GM12878 (cell line): Measurements from ENCODE around the gene NR0B1. TPM values are rescaled to one million over a fixed set of nuclear protein-coding genes. Genes with fewer than 3 reads are reported as not detected.

ENCODE experiments used
- ATAC-seq: fragments of 200-7000 bp; cut with Tn5 transposase; 3 replicates; pipeline ENCODE4 v1.9.1; 2020; ENCODE audit warnings: mild to moderate bottlenecking, moderate library complexity
- BruUV-seq: library from RNA; stranded (reverse); fragments of 400-500 nt; replicated peaks from 2 replicates; lab custom pipeline; 2021; lab: Mats Ljungman, UMichigan
- CTCF ChIA-PET: fragments of 300-600 bp; sonication (Branson Sonifier 250); formaldehyde crosslinking; extraction: SDS; loops from one replicate; lab custom pipeline; 2021; ENCODE audit warnings: inconsistent platforms; lab: Yijun Ruan, JAX
- POLR2A ChIA-PET: fragments of 350-600 bp; formaldehyde crosslinking; extraction: SDS; loops from one replicate; lab custom pipeline; 2021; ENCODE audit warnings: inconsistent platforms; lab: Charles Lee
- RAD21 ChIA-PET: fragments of 300-600 bp; sonication (Branson Sonifier 250); formaldehyde crosslinking; loops from one replicate; lab custom pipeline; 2023; ENCODE audit warnings: antibody characterized with exemption; ENCODE audit not compliant: unreplicated experiment; lab: Charles Lee
- SMC1A ChIA-PET: fragments of 300-600 bp; sonication (Branson Sonifier 250); formaldehyde crosslinking; loops from one replicate; lab custom pipeline; 2023; ENCODE audit not compliant: unreplicated experiment, uncharacterized antibody; lab: Charles Lee
- DNase-seq: peaks from one replicate; pipeline ENCODE4 v3.0.0-alpha.2; 2011; ENCODE audit warnings: low read depth, low spot score
- FAIRE-seq: peaks from 3 replicates; lab custom pipeline; 2011; peaks lifted over from hg19 to GRCh38; lab: Jason Lieb, UNC
- H2AFZ ChIP-seq: 2 replicates; pipeline ENCODE4 v1.6.0; 2011; ENCODE audit warnings: low read depth, low read length, control low read depth; ENCODE audit not compliant: control insufficient read depth
- H3K27ac ChIP-seq: 2 replicates; pipeline ENCODE4 v1.5.1; 2011; ENCODE audit warnings: control low read depth; ENCODE audit not compliant: control insufficient read depth, insufficient read depth
- H3K27me3 ChIP-seq, 2 experiments: replicated peaks in 1 of 2; 2 replicates each; pipeline versions ENCODE4 v1.6.0 to v1.6.1; 2011; ENCODE audit warnings: low read length in 1 of 2; ENCODE audit not compliant: control insufficient read depth in 2 of 2, insufficient read depth in 2 of 2
- H3K36me3 ChIP-seq, 2 experiments: 2 replicates each; pipeline ENCODE4 v1.5.1; 2011; ENCODE audit warnings: low read length in 1 of 2; ENCODE audit not compliant: control insufficient read depth in 2 of 2, insufficient read depth in 2 of 2
- H3K4me1 ChIP-seq: 2 replicates; pipeline ENCODE4 v1.6.1; 2011; ENCODE audit warnings: mild to moderate bottlenecking, low read length, moderate library complexity, mixed read lengths; ENCODE audit not compliant: control insufficient read depth, insufficient read depth
- H3K4me2 ChIP-seq: 2 replicates; pipeline ENCODE4 v1.6.0; 2011; ENCODE audit warnings: control low read depth; ENCODE audit not compliant: control insufficient read depth, insufficient read depth
- H3K4me3 ChIP-seq: fragments of 200-600 bp; sonication (generic); 2 replicates; pipeline ENCODE4 v1.5.1; 2016
- H3K79me2 ChIP-seq: 2 replicates; pipeline ENCODE4 v1.6.0; 2011; ENCODE audit warnings: low read length; ENCODE audit not compliant: control insufficient read depth, insufficient read depth
- H3K9ac ChIP-seq: 2 replicates; pipeline ENCODE4 v1.8.0; 2011; ENCODE audit warnings: low read length, control low read depth, mixed read lengths; ENCODE audit not compliant: control insufficient read depth, insufficient read depth
- H3K9me3 ChIP-seq: replicated peaks from 3 replicates; pipeline ENCODE4 v1.5.1; 2011; ENCODE audit warnings: mild to moderate bottlenecking, low read length; ENCODE audit not compliant: control insufficient read depth, insufficient read depth
- H4K20me1 ChIP-seq: 2 replicates; pipeline ENCODE4 v1.6.0; 2011; ENCODE audit not compliant: control insufficient read depth, insufficient read depth
- BCL11A ChIP-seq: IDR thresholded peaks from 2 replicates; pipeline ENCODE4 v1.6.1; 2011; ENCODE audit warnings: low read depth, low read length
- GATAD2B ChIP-seq: fragments of 450-650 bp; conservative IDR thresholded peaks from 2 replicates; pipeline ENCODE4 v1.6.1; 2017; ENCODE audit warnings: low read depth, mild to moderate bottlenecking, moderate library complexity
- HDAC2 ChIP-seq: fragments of 200-600 bp; sonication (generic); IDR thresholded peaks from 2 replicates; pipeline ENCODE4 v1.6.1; 2017
- KLF5 ChIP-seq: fragments of 450-650 bp; IDR thresholded peaks from 2 replicates; pipeline ENCODE4 v1.6.1; 2014; ENCODE audit warnings: mild to moderate bottlenecking; ENCODE audit not compliant: partially characterized antibody
- MEF2A ChIP-seq: IDR thresholded peaks from 2 replicates; pipeline ENCODE4 v1.6.1; 2011; ENCODE audit warnings: low read depth, mild to moderate bottlenecking, low read length, moderate library complexity; ENCODE audit not compliant: insufficient read depth
- MEF2B ChIP-seq: fragments of 450-650 bp; IDR thresholded peaks from 2 replicates; pipeline ENCODE4 v1.6.1; 2018; ENCODE audit warnings: mild to moderate bottlenecking, moderate library complexity; ENCODE audit not compliant: partially characterized antibody, poor library complexity, severe bottlenecking
- NFXL1 ChIP-seq: fragments of 450-650 bp; IDR thresholded peaks from 2 replicates; pipeline ENCODE4 v1.6.1; 2017; ENCODE audit warnings: antibody characterized with exemption, mild to moderate bottlenecking, borderline replicate concordance
- RUNX3 ChIP-seq: IDR thresholded peaks from 2 replicates; pipeline ENCODE4 v1.6.1; 2012; ENCODE audit warnings: low read length, inconsistent platforms
- TBL1XR1 ChIP-seq: IDR thresholded peaks from 2 replicates; pipeline ENCODE4 v1.6.1; 2012; ENCODE audit warnings: low read depth, low read length, improper control_type of control experiment
- ZBED1 ChIP-seq: IDR thresholded peaks from 2 replicates; pipeline ENCODE4 v1.6.1; 2016; ENCODE audit warnings: borderline replicate concordance
- ZNF274 ChIP-seq: IDR thresholded peaks from one replicate; pipeline ENCODE4 v1.8.0; 2011; ENCODE audit not compliant: insufficient read length, insufficient read depth
- ZNF622 ChIP-seq: fragments of 450-650 bp; IDR thresholded peaks from 2 replicates; pipeline ENCODE4 v1.6.1; 2017; ENCODE audit warnings: mild to moderate bottlenecking, inconsistent platforms
- WGBS: methylation state at CpG from one replicate; pipeline ENCODE4 v1.1.6; 2016; ENCODE audit warnings: low lambda C conversion rate; ENCODE audit not compliant: insufficient replicate concordance, insufficient coverage; ENCODE audit errors: missing lambda C conversion rate; 5-methylcytosine and 5-hydroxymethylcytosine counted together
- in situ Hi-C: fragments of 300-500 bp; cut with MboI; formaldehyde crosslinking; loops from 9 replicates; pipeline ENCODE4 v1.14.3; 2018; ENCODE audit warnings: mixed read lengths
- intact Hi-C: fragments of 100-400 bp; cut with micrococcal nuclease; formaldehyde crosslinking; loops from one replicate; pipeline ENCODE4 v1.14.2; 2022; ENCODE audit not compliant: unreplicated experiment
- polyA plus RNA-seq, 11 experiments: library from polyadenylated mRNA; depleted of rRNA in 4 of 11; unstranded in 6 of 11; stranded (reverse) in 5 of 11; fragments of >200 nt; fragmentation: Nextera tagmentation in 4 of 11; fragmentation: Illumina TruSeq in 1 of 11; extraction: Ambion mirVana in 4 of 11; extraction: Trizol in 1 of 11; gene quantifications; 1 replicate in 1 of 11; 2 replicates in 10 of 11; pipeline versions ENCODE4 v1.2.1 to v1.2.3, GENCODE V29; 2011 to 2016; ENCODE audit warnings: inconsistent platforms in 2 of 11, missing spikeins in 2 of 11, low read depth in 1 of 11
- total RNA-seq, 4 experiments: library from RNA; depleted of rRNA in 3 of 4; stranded (reverse); fragments of >200 nt in 3 of 4; fragmentation: Illumina TruSeq in 1 of 4; extraction: Trizol in 1 of 4; gene quantifications; 2 replicates each; pipeline versions ENCODE4 v1.2.1 to v1.2.3, GENCODE V29; 2013 to 2021
- TF ChIP-seq, protein P1 (sequence below): fragments of 450-650 bp; IDR thresholded peaks from 2 replicates; pipeline ENCODE4 v1.6.1; 2018; ENCODE audit warnings: borderline replicate concordance, mild to moderate bottlenecking; ENCODE audit not compliant: partially characterized antibody
- TF ChIP-seq, protein P2 (sequence below): fragments of 150-350 bp; IDR thresholded peaks from 2 replicates; pipeline ENCODE4 v1.6.1; 2014; ENCODE audit warnings: mild to moderate bottlenecking, low read depth, low read length

The NR0B1 gene
- total and polyA plus RNA-seq, 10 of the 15 experiments (the other 5 are each of a cell fraction or from before 2014, with no cell fraction given) = not detected

DNA sequence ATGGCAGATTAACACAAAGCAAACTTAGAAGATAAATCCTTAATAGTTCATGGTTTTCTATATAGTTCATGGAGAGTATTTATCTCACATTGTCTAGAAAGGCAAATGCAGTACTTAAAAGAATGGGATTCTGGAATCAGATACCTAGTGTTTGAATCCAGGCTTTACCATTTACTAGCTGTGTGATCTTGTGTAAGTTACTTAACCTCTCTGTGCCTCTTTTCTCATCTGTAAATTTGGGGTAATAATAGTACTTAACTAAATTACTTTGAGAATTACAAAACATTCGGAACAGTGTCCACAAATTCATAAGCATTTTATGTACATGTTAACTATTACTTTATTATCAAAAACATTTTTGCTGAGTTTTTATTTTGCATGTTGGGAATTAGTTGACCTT is 46.4 kb downstream of the NR0B1 start:
- POLR2A ChIA-PET = no interaction called here
- no peak for TF ChIP-seq MEF2A
- no peak for TF ChIP-seq RUNX3

DNA sequence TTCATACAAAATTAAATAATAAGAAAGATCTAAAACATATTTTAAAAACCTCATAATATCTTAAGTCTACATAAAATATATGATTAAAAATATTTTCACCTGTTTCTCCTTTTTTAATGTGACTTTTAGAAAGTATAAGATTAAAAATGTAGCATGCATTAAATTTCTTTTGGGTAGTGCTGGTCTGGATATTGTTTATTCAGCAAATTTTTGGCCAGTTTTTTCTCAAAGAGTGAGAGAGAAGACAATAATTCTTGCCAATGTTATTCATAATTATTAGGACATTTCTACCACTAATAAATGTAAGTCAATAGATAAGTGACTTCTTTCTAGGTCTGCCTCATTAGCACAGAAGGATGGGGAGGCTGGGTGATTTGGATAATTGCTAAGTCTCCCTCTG is 48.2 kb downstream of the NR0B1 start:
- FAIRE-seq = no peak
- intact Hi-C loops (no loop called here), in situ Hi-C loops (no loop called here)
- no peaks in the 10 kb centered on the region for H3K27me3 ChIP-seq
- no peak overlapping the region for H3K9ac ChIP-seq
- no peaks in the 10 kb centered on the region for H3K36me3 ChIP-seq
- ChIA-PET POLR2A (no interaction called here), CTCF (no interaction called here), RAD21 (no interaction called here), SMC1A (no interaction called here)
- no peaks in the 10 kb centered on the region for H3K79me2 ChIP-seq
- H4K20me1 ChIP-seq = no peaks in the 10 kb centered on the region
- no TSS peak for BruUV-seq
- no peaks in the 10 kb centered on the region for H3K4me1 ChIP-seq
- TF ChIP-seq, protein P1, sequence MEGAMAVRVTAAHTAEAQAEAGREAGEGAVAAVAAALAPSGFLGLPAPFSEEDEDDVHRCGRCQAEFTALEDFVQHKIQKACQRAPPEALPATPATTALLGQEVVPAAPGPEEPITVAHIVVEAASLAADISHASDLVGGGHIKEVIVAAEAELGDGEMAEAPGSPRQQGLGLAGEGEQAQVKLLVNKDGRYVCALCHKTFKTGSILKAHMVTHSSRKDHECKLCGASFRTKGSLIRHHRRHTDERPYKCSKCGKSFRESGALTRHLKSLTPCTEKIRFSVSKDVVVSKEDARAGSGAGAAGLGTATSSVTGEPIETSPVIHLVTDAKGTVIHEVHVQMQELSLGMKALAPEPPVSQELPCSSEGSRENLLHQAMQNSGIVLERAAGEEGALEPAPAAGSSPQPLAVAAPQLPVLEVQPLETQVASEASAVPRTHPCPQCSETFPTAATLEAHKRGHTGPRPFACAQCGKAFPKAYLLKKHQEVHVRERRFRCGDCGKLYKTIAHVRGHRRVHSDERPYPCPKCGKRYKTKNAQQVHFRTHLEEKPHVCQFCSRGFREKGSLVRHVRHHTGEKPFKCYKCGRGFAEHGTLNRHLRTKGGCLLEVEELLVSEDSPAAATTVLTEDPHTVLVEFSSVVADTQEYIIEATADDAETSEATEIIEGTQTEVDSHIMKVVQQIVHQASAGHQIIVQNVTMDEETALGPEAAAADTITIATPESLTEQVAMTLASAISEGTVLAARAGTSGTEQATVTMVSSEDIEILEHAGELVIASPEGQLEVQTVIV = no peak
- TF ChIP-seq KLF5 = no peak
- TF ChIP-seq ZNF622 = no peak
- no peak for TF ChIP-seq NFXL1
- TF ChIP-seq, protein P2, sequence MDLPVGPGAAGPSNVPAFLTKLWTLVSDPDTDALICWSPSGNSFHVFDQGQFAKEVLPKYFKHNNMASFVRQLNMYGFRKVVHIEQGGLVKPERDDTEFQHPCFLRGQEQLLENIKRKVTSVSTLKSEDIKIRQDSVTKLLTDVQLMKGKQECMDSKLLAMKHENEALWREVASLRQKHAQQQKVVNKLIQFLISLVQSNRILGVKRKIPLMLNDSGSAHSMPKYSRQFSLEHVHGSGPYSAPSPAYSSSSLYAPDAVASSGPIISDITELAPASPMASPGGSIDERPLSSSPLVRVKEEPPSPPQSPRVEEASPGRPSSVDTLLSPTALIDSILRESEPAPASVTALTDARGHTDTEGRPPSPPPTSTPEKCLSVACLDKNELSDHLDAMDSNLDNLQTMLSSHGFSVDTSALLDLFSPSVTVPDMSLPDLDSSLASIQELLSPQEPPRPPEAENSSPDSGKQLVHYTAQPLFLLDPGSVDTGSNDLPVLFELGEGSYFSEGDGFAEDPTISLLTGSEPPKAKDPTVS = no peak
- no peak for TF ChIP-seq BCL11A
- TF ChIP-seq TBL1XR1 = no peak
- TF ChIP-seq GATAD2B = no peak
- TF ChIP-seq ZNF274 = no peak
- TF ChIP-seq HDAC2 = no peak
- TF ChIP-seq ZBED1 = no peak
- no peak for TF ChIP-seq MEF2B
- H3K4me2 ChIP-seq = no peak overlapping the region
- H3K27ac ChIP-seq = no peak overlapping the region
- H3K9me3 ChIP-seq = no peaks in the 10 kb centered on the region; the same call in 2 of the 3 replicates
- no peak for ATAC-seq
- no peak for DNase-seq
- no peak overlapping the region for H3K4me3 ChIP-seq
- H2AFZ ChIP-seq = no peak overlapping the region

More for the DNA sequence above, 46.4 kb downstream of the NR0B1 start:
- Histone ChIP-seq H3K27me3 (no peaks in the 10 kb centered on the region), H3K9me3 (no peaks in the 10 kb centered on the region), H4K20me1 (no peaks in the 10 kb centered on the region), H3K79me2 (no peaks in the 10 kb centered on the region), H3K27ac (no peak overlapping the region), H3K9ac (no peak overlapping the region), H3K4me1 (no peaks in the 10 kb centered on the region), H3K4me2 (no peak overlapping the region), H3K4me3 (no peak overlapping the region), H2AFZ (no peak overlapping the region), H3K36me3 (no peaks in the 10 kb centered on the region)
- ChIA-PET RAD21 (no interaction called here), CTCF (interaction anchor here (1.6 kb wide), 1 partner anchor 11 kb away, joined by 8 read pairs; no protein-coding TSS in a partner anchor), SMC1A (no interaction called here)
- intact Hi-C loops (no loop called here), in situ Hi-C loops (no loop called here)
- no TSS peak for BruUV-seq
- WGBS = 41% methylated on average over 1 of the region's 1 CpG
- FAIRE-seq = no peak
- DNase-seq = no peak
- ATAC-seq = no peak
